Activated CD4-positive, alpha-beta T cell treated with anti-CD3 and anti-CD28 coated beads, Interleukin-2, amount 50 U/mL, for 4 hours (primary cell): ENCODE measurements around the gene CDS2.
A peak's percentile ranks its signal among the peaks of the same experiment; 100 is the strongest.

Experiments
- DNase-seq, 2 experiments: peaks; one replicate each; pipeline ENCODE4 v3.0.0-alpha.2; 2020

The CDS2 gene

DNA sequence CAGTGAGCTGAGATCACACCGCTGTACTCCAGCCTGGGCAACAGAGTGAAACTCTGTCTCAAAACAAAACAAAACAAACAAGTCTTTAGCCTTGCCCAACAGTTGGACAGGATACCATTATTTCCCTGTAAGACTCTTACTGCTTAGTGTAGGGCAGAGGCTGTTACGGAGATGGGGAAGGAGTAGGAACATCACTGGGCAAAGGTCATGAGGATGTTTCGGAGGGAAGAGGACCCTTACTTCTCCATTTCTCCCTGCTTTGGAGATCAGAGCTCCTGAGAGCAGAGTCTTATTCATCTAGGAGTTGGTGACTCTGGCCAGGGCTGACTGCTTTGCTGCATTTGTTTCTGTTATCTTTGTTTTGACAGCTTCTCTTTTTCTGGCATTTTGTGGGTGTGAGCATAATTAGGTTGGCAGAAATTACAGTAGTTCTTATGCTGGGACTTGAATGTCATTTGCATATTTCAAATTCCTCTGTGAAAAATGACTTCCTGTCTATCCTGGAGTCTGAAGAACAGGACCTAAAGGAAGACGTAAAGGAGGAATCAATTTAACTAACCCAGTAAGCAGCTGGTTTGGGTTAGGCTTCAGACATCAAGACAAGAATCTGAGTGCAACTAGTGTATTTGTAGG is 89.0 kb downstream of the CDS2 start:
- no peak for DNase-seq

DNA sequence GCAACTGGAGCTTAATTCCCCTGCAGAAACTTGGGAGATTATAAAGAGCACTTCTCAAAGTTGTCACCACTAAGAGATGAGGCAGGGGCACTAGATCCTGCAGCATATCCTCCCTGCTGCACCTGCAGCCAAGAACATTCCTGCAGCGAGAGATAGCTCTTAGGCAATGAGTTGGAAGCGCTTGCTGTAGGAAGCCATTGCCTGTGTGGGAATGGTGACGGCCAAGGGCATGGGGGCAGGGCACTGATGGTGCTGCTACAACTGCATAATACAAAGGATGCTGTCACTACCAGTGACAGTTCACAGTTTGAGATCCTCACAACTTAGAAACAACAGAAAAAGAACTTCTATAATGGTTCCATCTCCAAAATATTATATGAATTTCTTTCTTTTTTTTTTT is 89.9 kb downstream of the CDS2 start:
- no peak for DNase-seq

DNA sequence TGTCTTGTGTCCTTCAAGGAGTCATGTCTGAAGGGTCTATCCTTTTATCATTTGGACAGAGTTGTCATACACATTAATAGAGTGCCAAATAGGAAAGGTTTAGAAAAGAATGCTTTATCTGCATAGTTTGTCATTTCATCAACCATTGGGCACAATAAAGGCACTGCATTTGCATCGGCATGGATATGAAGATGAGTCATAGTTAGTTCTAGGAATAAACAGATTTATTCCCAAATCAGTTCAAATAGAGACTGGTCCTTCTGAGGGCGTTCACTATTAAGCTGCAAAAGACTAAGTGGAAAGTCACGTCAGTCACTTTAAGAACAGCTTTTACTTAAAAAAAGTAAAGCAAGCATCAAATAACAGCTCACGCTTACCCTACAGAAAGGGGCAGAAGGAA is 90.8 kb downstream of the CDS2 start:
- no peak for DNase-seq

DNA sequence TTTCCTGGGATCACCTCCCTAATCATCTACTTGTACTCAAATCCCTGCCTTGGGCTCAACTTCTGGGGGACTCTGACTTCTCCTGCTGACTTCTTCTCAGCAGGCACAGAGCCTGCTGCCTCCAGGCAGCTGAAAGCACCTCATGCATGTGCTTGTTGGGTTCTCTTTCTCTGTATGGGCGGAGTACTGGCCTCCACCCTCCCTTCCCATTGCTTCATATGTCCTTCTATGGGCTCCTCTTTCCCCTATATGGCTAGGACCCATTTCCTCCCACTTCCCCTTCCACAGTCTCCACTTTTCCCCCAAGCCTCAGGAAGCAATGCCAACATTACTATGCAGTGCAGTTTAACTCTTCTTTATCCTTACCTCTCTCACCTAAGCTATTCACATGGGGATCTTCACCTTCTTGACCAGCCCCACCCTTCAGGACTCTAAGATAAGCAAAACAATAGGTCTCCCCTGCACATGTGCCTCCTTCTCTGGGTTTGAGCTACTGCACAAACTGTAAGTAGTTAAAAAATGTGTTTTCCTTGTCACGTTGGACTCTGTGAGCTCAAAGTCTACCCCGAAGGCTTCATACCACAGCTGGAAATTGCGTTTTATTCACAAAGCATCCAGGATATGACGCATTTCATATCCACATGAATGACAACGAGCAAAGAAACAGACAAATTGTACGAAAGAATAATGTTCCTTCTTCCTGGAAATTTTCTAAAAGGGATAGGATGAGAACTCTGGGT is 93.7 kb downstream of the CDS2 start:
- no peak for DNase-seq

DNA sequence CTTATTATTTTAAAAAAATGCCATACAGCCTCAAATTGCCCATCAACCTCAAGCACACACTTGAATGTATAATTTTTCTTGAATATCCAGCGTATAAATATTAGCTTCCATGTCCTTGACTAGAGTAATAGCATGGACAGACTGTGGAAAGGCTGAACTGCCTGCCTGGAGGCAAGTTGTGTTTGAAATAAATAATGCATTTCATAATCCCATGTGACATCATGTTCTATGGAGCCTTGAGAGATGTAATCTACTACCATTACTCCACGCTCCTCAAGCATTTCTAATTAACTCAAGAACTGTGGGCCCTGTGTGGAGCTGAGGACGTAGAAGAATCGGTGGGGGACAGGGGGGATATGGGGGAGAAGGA is 94.2 kb downstream of the CDS2 start:
- no peak for DNase-seq

DNA sequence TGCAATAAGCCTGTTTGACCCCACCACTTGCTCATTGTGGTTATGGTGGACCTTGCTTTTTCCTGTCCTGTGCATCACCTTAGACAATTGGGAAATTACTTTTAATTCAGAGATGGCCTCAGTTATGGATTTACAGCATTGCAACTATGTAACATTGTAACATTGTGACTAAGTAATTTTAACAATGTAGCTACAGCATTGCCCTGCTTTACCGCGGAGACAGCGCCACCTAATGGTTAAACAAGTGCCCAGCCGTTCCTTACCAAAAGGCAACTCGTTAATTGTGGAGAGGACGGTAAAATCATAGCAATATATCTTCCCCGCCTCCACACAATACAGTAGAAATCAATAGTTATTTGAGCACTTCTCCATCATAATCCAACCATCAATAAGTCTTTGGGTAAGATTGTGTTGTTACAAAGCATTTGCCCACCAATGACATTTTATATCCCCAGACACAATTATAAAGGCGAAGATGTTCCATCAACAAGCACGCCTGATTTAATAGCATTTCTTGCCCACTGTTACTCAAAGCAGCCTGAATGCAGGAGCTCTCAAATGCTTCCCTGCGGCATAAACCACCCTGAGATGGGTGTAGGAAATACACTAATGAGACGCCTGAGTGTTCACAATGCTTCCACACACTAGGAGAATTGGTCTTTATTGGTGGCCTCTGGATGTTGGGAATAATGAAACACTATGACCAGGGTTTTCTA is 96.3 kb downstream of the CDS2 start:
- peak; percentile 32 to 37 for DNase-seq

DNA sequence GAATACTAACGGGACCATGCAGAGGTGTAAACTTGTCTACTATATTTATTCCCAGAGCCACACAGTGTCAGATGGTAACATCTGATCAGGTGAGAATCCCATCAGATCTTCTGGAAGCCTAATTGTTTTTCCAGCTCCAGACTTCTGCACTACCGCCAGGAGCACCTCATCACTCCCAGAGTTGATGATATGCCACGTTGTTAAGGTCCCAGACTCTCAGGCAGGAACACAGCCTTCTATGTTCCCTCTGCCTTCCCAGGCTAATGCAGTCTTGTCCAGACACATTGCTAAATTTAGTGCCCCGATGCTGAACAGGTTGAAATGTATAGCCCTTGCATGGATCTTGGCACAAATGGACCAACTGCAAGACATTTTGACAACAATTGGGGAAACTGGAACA is 103.7 kb downstream of the CDS2 start:
- DNase-seq, result no peak

DNA sequence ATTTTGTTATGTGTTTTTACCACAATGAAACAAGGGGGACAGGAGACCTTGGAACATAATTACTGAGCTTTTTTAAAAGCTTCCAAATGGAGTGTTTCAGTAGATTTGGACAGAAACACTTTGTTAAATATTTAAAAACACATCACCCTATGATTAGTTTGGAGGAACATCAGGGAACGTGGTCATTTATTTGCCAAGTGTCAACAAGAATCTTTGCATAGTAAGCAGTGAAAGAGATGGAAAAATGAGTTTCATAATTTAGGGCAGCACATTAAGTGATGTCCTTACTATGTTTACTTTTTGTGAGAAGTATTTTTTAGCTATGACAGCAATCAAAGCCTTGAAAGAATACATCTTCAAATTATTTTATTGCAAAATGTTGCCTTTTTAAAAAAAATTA is 107.3 kb downstream of the CDS2 start:
- DNase-seq, result no peak

DNA sequence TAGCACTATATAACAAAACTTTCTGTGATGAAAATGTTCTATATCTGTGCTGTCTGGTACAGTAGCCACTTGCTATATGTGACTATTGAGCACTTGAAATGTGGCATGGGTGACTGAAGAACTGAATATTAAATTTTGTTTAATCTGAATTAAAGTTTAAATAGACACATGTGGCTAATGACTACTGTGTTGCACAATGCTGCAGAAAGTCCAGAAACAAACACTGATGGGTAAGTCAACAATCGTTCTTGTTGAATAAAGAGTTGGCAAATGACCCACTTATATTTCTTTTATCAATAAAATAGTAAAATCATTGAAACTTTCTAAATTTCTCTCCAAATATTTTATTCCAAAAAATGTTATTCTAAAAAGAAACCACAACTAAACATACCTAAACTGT is 108.2 kb downstream of the CDS2 start:
- no peak for DNase-seq
